ENCODE results near the gene SLC16A4. TPM values are rescaled to one million over a fixed set of nuclear protein-coding genes. Genes with fewer than 3 reads are reported as not detected.
"Not testable (repeated sequence)": the region's sequence is repeated elsewhere in the genome, so short reads cannot be mapped to it uniquely, and the experiment has no call there.

SLC16A4 gene
- total RNA-seq, 1 donor from 2014 or later, result 52.3 TPM

DNA sequence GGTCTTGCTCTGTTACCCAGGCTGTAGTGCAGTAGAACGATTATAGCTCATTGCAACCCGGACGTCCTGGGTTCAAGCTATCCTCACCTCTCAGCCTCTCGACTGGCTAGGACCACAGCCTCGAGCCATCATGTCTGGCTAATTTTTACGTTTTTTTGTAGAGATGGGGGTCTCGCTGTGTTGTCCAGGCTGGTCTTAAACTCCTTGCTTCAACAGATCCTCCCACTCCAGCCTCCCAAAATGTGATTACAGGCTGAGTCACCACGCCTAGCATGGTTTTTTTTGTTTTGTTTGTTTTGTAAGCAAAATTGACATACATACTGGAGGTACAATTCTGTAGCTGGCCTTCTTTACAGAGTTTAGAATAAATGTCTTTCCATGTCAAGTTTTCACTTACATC lies 17.7 kb upstream of the SLC16A4 start:
- DNase-seq (ENCODE audit: low spot score), result no peak

GRCh38 chr1:110407260-110408210 lies 16.7 kb upstream of the SLC16A4 start, which contains the start of gene LAMTOR5:
Gene LAMTOR5 (minus strand): TSS chr1:110407694. CDS start chr1:110407620, 74 bp downstream.
- peak; percentile 96 for DNase-seq (ENCODE audit: low spot score)

- not testable (repeated sequence) for DNase-seq (ENCODE audit: low spot score)
Observed at GRCh38 chr1:110406407-110406806, 15.6 kb upstream of the SLC16A4 start.

- no peak for DNase-seq (ENCODE audit: low spot score)
Observed at GRCh38 chr1:110404401-110404800, 13.6 kb upstream of the SLC16A4 start.

DNA sequence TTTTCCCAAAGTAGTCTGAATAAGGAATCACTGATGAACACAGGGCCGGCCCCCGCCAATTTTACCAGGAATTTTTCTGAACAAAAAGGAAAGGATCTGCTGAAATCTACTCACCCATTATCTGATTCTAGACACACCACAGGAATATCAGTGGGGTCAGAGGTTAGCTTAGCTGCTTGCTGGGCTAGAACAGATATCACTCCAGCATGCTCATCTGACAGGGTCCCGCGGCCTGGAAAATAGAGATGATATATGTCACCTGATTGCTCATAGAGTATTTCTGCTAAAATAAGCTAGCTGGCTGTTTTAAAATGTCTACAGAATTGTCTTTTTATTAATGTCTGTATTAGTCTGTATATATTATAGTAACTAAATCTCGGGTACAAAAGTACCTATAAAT lies 13.0 kb upstream of the SLC16A4 start:
- DNase-seq (ENCODE audit: low spot score), result no peak

DNA sequence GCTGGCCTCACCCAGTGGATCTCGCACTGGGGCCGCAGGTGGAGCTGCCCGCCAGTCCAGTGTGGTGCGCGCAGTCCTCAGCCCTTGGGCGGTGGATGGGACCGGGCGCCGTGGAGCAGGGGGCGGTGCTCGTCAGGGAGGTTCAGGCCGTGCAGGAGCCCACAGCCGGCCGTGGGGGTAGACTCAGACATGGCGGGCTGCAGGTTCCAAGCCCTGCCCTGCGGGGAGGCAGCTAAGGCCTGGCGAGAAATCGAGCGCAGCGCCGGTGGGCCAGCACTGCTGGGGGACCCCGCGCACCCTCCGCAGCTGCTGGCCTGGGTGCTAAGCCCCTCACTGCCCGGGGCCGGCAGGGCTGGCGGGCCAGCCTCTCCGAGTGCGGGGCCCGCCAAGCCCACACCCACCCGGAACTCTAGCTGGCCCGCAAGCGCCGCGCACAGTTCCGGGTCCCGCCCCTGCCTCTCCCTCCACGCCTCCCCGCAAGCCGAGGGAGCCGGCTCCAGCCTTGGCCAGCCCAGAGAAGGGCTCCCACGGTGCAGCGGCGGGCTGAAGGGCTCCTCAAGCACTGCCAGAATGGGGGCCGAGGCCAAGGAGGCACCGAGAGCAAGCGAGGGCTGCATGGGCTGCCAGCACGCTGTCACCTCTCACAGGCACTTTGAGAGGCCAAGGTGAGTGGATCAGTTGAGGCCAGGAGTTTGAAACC lies 5.6 kb upstream of the SLC16A4 start:
- DNase-seq (ENCODE audit: low spot score), result not testable (repeated sequence)

DNA sequence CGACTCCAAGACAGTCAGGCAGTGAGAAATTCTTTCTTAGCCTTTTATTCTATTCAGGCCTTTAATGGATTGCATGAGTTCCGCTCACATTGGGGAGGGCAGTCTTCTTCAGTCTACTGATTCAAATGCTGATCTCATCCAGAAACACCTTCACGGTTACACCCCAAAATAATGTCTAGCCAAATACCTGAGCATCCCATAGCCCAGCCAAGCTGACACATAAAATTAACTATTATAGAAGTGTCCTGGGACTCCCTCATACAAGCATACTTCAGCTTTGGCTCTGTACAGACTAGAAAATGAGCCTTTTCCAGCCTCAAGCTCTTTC lies 3.6 kb upstream of the SLC16A4 start:
- DNase-seq (ENCODE audit: low spot score), result no peak

DNA sequence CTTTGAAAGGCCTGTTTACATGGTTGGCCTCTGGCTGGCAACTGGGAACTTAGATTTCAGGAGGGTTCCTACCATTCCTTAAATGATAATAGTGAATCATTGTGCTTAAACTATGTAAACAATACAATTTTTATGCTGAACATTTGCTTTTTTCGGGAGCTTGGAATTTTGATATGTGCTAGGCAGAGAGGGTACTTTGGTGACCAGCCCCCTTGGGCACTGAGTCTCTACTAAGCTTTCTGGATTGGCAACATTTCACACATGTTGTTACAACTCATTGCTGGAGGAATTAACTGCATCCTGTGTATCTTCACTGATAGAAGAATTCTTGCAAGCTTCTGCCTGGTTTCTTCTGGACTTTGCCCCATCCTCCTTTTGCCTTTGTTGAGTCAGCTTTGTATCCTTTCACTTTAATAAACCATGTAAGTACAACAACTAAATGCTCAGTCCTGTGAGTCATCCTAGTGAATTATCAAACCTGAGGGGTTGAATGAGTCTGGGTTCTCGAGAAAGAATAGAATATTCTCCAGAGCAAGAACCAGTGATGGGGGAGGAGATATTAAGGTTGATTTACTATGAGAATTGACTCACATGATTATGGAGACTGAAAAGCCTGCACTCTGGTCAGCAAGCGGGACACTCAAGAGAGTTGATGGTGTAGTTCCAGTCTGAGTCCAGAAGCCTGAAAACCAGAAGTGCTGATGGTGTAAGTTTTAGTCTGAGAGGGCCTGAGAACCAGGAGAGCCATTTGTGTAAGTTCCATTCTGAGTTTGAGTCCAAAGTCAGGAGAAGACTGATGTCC lies 3.1 kb upstream of the SLC16A4 start:
- peak; percentile 64 for DNase-seq (ENCODE audit: low spot score)

GRCh38 chr1:110393286-110393685 lies 2.5 kb upstream of the SLC16A4 start:
- no peak for DNase-seq (ENCODE audit: low spot score)

DNA sequence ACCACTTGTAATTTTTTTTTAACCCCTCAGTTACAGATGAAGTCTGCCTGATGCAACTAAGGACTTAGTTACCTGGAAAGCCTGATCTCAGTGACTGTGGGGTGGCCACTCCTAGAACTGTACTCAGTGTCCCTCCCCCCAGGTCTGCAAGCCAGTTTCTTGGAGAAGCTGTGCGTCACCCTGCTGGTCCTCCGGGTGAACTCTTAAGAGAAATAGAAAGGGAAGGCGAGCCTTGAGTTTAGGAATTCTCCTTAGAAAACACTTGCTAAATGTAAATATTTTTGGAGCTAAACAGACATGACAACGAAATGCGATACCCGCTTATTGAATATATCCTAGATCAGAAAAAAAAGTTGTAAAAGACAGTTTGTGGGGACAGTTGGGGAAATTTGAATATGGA lies 730 bp downstream of the SLC16A4 start:
- peak; percentile 72 for DNase-seq (ENCODE audit: low spot score)

DNA sequence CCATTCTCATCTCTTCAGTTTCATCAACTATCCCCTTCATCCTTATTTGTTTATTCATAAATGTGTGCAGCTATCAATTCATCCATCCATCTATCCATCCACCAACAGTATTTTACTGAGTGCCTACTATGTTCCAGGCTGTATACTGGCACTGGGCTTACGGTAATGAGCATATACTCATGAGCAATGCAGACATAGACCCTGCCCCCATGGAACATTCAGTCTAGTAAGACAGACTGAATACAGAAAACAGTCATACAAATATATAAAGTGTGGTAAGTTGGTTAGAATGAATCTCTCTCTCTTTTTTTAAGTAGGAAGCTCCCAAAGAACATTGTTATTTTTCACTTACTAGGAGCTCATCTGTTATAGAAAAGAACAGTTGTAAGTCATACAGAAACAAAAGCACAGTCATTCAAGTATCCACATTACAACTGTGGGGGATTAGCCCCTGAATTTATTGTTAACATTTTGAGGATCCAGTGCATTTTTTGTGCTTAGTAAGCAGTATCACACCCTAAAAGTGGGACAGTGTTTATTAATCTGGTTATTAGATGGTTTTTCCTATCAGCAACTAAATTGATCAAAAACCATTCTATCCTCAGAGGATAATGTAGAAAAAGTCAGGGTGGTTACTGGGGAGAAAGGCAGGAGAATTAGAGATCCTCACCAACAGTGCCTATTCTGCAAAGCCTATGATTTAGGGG lies 3.6 kb downstream of the SLC16A4 start:
- no peak for DNase-seq (ENCODE audit: low spot score)

- no peak for DNase-seq (ENCODE audit: low spot score)
Observed at GRCh38 chr1:110385369-110385768, 5.5 kb downstream of the SLC16A4 start.

- DNase-seq (ENCODE audit: low spot score), result peak; percentile 46
Observed at GRCh38 chr1:110384581-110385321, 6.1 kb downstream of the SLC16A4 start.

DNA sequence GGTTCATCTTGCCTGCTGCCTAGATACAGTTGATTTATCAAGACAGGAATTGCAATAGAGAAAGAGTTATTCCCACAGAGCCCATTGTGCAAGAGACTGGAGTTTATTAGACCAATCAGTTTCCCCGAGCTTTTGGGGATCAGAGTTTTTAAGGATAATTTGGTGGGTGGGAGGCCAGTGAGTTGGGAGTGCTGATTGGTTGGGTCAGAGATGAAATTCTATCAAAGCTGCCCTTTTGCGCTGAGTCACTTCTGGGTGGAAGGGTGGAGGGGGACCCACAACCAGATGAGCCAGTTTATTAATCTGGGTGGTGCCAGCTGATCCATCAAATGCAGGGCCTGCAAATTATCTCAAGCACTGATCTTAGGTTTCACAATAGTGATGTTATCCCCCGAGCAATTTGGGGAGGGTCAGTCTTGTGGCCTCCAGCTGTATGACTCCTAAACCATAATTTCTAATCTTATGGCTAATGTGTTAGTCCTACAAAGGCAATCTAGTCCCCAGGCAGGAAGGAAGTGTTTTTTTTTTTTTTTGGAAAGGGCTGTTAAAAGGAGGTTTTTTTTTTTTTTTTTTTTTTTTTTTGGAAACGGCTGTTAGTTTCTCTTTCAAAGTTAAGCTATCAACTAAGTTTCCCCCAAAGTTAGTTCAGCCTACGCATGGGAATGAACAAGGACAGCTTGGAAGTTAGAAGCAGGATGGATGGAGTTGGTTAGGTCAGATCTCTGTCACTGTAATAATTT lies 7.4 kb downstream of the SLC16A4 start:
- no peak for DNase-seq (ENCODE audit: low spot score)

GRCh38 chr1:110380672-110381283 lies 10.0 kb downstream of the SLC16A4 start:
- DNase-seq (ENCODE audit: low spot score), result no peak

GRCh38 chr1:110375490-110375889 lies 15.3 kb downstream of the SLC16A4 start:
- no peak for DNase-seq (ENCODE audit: low spot score)

GRCh38 chr1:110370827-110371226 lies 20.0 kb downstream of the SLC16A4 start:
- no peak for DNase-seq (ENCODE audit: low spot score)

- no peak for DNase-seq (ENCODE audit: low spot score)
Observed at GRCh38 chr1:110364221-110364620, 26.6 kb downstream of the SLC16A4 start.

DNA sequence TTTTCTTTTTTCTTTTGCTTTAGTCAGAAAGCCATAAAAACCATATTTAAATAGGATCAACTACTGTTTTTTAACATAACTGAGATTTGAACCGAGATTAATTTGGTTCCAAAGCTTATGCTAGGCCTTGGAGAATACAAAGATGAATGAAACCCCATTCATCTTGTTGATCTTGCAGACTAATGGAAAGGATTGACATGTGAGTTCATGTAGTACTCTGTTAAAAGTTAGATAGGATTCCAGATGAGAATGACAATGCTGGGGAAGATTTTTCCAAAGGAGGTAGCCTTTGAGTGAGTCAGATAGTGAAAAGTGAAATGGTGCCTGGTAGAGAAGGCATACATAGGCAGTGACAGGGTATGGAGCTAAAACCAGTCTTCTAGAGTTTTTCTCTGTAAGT lies 29.0 kb downstream of the SLC16A4 start:
- DNase-seq (ENCODE audit: low spot score), result no peak

GRCh38 chr1:110360431-110360830 lies 30.4 kb downstream of the SLC16A4 start:
- no peak for DNase-seq (ENCODE audit: low spot score)

Measured in mucosa of gallbladder (tissue), 1 donor.